Superior temporal gyrus (tissue), 1 donor: ENCODE data around the gene TNFSF13.

Experiments used
- DNase-seq: peaks from one replicate; pipeline ENCODE4 v3.0.0-alpha.2; 2016; ENCODE audit errors: extremely low spot score

TNFSF13 gene

GRCh38 chr17:7551396-7551795 is 7.2 kb upstream of the TNFSF13 start:
- DNase-seq = no peak

GRCh38 chr17:7552621-7553051 is 5.9 kb upstream of the TNFSF13 start:
- DNase-seq = no peak

DNA sequence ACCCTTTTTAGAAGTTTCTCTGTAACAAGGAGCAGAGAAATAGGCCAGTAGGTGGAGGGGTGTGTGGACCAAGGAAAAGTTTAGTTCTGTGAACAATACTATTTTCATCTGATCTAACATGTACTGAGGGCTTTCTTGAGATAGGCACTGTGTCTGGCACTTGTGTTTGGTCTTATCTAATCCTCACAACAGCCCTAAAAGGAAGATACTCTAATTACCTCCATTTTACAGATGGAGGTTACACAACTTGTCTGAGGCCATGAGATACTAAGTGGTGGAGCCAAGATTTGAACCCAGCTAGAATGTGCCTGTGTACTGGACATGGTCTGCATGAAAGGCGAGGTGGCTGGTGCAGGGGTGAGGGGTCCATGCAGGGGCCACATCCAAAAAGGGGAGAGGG is 5.2 kb upstream of the TNFSF13 start:
- DNase-seq = no peak

GRCh38 chr17:7555320-7555948 is 3.1 kb upstream of the TNFSF13 start:
- DNase-seq = no peak

- DNase-seq = no peak
Observed at GRCh38 chr17:7556627-7557026, 1.9 kb upstream of the TNFSF13 start.

- no peak for DNase-seq
Observed at GRCh38 chr17:7557147-7557764, 1.3 kb upstream of the TNFSF13 start.

DNA sequence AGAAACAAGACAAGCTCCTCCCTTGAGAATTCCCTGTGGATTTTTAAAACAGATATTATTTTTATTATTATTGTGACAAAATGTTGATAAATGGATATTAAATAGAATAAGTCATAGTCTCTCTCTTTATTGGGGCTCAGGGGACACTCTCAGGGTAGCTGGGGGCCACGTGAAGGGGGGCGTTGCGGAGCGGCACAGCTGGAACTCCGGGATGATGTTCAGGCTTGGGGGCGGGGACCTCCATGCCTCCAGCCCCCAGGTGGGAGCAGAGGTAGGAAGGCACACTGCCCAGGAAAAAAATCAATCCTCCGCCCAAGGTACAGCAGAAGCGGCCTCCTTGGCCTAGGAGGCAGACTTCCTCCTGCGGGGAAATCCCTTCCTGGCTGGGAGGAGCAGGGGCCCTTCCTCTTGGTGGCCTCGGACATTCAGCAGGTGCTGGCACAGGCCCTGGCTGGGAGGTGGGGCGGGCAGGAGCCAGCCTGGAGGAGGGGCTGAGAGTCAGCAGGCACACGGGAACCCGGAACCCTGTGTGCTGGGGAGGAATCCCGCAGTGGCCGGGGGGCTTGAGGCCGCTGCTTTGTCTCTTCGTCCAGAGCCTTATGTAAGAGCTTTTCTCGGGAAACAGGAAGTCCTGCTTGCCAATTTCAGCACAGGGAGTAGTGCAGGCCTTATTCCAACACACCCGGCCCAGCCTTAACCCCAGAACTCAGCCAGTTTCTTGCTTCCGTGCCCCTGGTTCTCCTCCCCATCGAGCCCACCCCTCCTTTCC is 591 bp upstream of the TNFSF13 start:
- peak; percentile 69 for DNase-seq

GRCh38 chr17:7559320-7560171 is 996 bp downstream of the TNFSF13 start:
- no peak for DNase-seq

- DNase-seq = peak; percentile 36
Observed at GRCh38 chr17:7560172-7561027, 1.9 kb downstream of the TNFSF13 start.

- peak; percentile 88 for DNase-seq
Observed at GRCh38 chr17:7561028-7561575, 2.6 kb downstream of the TNFSF13 start.

DNA sequence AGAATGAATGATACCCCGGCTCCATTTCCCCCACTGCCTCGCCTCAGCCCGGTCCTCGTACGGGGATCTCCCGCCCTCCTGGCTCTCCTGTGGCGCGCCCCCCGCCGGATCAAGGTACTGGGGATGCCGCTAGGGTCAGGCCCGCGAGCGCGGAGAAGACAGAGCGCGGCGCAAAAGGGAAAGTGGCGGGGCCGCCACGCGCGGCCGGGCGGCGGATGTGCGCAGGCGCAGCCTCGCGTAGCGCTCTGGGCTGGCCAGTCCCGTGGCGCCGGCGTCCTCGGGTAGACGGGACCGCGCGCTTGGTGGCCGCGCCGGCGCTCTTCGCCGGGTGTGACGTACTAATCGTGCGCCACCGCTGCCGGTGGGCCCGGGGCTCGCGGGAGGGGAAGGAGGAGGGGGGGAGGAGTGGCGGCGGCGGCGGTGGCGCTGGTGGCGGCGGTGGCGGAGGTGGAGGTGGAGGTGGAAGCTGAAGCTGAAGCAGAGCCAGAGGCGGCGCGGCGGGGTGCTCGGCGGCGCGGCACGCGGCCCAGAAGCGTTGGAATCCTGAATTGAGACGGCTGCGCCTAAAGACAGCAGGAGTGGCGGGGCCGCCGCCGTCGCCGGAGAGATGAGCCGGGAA is 3.1 kb downstream of the TNFSF13 start, which contains the start of gene SENP3:
Gene SENP3 (plus strand): TSS at position 331 of the 619 bp plus-strand sequence. CDS start 1,158 bp downstream, outside the sequence.
- DNase-seq = peak; percentile 88

DNA sequence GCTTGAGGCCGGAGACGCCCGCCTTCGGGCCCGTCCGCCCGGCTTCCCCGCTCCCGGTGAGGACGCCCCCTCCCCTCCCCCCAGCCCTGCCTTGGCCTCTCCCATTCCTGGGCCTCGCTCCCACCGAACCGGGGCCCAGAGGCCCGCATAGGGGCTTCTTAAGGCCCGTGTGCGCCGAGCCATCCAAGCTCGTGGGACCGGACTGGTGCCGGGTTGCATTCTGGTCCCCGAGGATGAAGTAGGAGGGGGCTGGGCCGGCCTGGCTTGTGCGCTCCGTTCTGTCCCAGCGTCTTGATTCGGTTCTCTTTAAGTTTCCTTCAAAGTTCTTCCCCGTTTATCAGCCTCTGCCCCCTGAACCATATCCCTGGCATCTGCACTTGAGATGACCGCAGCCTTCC is 3.7 kb downstream of the TNFSF13 start:
- no peak for DNase-seq

DNA sequence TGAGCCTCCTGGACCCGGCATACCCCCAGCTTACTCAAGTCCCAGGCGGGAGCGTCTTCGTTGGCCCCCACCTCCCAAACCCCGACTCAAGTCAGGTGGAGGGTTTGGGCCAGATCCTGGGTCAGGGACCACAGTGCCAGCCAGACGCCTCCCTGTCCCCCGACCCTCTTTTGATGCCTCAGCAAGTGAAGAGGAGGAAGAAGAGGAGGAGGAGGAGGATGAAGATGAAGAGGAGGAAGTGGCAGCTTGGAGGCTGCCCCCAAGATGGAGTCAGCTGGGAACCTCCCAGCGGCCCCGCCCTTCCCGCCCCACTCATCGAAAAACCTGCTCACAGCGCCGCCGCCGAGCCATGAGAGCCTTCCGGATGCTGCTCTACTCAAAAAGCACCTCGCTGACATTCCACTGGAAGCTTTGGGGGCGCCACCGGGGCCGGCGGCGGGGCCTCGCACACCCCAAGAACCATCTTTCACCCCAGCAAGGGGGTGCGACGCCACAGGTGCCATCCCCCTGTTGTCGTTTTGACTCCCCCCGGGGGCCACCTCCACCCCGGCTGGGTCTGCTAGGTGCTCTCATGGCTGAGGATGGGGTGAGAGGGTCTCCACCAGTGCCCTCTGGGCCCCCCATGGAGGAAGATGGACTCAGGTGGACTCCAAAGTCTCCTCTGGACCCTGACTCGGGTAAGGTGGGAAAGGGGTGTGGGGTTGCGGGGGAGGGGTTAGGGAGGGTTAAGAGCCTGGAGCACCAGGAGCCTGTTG is 4.7 kb downstream of the TNFSF13 start:
- DNase-seq = no peak

DNA sequence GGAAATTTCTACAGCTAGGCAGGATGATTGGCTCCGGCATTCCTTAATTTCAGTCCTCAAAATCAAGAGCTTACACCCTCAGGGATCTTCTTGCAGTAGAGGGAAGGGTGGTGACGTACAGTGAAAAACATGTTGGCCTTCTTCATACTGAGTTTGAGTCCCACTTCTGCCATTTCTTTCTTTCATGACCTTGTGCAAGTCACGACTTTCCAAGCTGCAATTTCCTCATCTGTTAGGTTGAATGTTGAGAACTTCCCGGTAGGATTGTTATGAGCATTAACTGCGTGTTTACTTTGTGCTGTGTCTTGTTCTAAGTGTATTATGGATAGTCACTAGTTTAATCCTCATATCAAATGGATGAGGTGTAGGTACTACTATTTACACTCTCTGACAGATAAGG is 11.0 kb downstream of the TNFSF13 start:
- no peak for DNase-seq

GRCh38 chr17:7570351-7570750 is 11.8 kb downstream of the TNFSF13 start:
- no peak for DNase-seq

DNA sequence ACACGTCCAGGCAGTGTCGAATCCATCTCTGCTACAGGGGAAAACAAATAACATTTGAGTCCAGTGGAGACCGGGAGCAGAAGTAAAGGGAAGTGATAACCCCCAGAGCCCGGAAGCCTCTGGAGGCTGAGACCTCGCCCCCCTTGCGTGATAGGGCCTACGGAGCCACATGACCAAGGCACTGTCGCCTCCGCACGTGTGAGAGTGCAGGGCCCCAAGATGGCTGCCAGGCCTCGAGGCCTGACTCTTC is 13.7 kb downstream of the TNFSF13 start:
- no peak for DNase-seq

- DNase-seq = peak; percentile 100
Observed at GRCh38 chr17:7572588-7573323, 14.2 kb downstream of the TNFSF13 start.

GRCh38 chr17:7573324-7574080 is 15.0 kb downstream of the TNFSF13 start:
- DNase-seq = peak; percentile 81
